GM18868 (cell line): ENCODE measurements around the gene PBX3.

Experiments
- ATAC-seq: cut with Tn5 transposase; IDR thresholded peaks from one replicate; pipeline ENCODE4 v1.9.1; 2021; ENCODE audit warnings: mild to moderate bottlenecking, moderate library complexity; ENCODE audit not compliant: unreplicated experiment

Gene PBX3

GRCh38 chr9:125968714-125969374, 221.7 kb downstream of the PBX3 start:
- no peak for ATAC-seq

- ATAC-seq: no peak
Measured at GRCh38 chr9:125969462-125969861, 222.3 kb downstream of the PBX3 start.

- ATAC-seq: no peak
Measured at GRCh38 chr9:125969868-125970267, 222.7 kb downstream of the PBX3 start.

GRCh38 chr9:125970340-125970739, 223.2 kb downstream of the PBX3 start:
- ATAC-seq: no peak

- no peak for ATAC-seq
Measured at GRCh38 chr9:125971050-125971449, 223.9 kb downstream of the PBX3 start.

GRCh38 chr9:125972012-125972729, 225.0 kb downstream of the PBX3 start:
- ATAC-seq: no peak

- ATAC-seq: no peak
Measured at GRCh38 chr9:125973547-125973946, 226.4 kb downstream of the PBX3 start.

GRCh38 chr9:125974705-125975104, 227.5 kb downstream of the PBX3 start:
- no peak for ATAC-seq

GRCh38 chr9:125977223-125977622, 230.1 kb downstream of the PBX3 start:
- no peak for ATAC-seq

GRCh38 chr9:125979383-125979782, 232.2 kb downstream of the PBX3 start:
- ATAC-seq: no peak

- ATAC-seq: no peak
Measured at GRCh38 chr9:125982798-125983406, 235.7 kb downstream of the PBX3 start.

- ATAC-seq: no peak
Measured at GRCh38 chr9:125983681-125984080, 236.5 kb downstream of the PBX3 start.

- no peak for ATAC-seq
Measured at GRCh38 chr9:125984461-125984860, 237.3 kb downstream of the PBX3 start.

- no peak for ATAC-seq
Measured at GRCh38 chr9:125985142-125985997, 238.2 kb downstream of the PBX3 start.

GRCh38 chr9:125985998-125986655, 239.0 kb downstream of the PBX3 start:
- no peak for ATAC-seq

- ATAC-seq: no peak
Measured at GRCh38 chr9:125986966-125987365, 239.8 kb downstream of the PBX3 start.

- no peak for ATAC-seq
Measured at GRCh38 chr9:125987420-125987819, 240.2 kb downstream of the PBX3 start.

GRCh38 chr9:125988479-125989050, 241.4 kb downstream of the PBX3 start:
- ATAC-seq: no peak

- no peak for ATAC-seq
Measured at GRCh38 chr9:125989090-125989501, 241.9 kb downstream of the PBX3 start.

- no peak for ATAC-seq
Measured at GRCh38 chr9:125989524-125990180, 242.5 kb downstream of the PBX3 start.
